ENCODE results near the gene TANC1. TPM values are rescaled to one million over a fixed set of nuclear protein-coding genes. Genes with fewer than 3 reads are reported as not detected.
A peak's percentile ranks its signal among the peaks of the same experiment; 100 is the strongest.

Gene TANC1
- total RNA-seq, 5 donors from 2014 or later (not counting 1 experiment from before 2014, with no cell fraction given), result 0.26 to 0.61 (median 0.50) TPM

DNA sequence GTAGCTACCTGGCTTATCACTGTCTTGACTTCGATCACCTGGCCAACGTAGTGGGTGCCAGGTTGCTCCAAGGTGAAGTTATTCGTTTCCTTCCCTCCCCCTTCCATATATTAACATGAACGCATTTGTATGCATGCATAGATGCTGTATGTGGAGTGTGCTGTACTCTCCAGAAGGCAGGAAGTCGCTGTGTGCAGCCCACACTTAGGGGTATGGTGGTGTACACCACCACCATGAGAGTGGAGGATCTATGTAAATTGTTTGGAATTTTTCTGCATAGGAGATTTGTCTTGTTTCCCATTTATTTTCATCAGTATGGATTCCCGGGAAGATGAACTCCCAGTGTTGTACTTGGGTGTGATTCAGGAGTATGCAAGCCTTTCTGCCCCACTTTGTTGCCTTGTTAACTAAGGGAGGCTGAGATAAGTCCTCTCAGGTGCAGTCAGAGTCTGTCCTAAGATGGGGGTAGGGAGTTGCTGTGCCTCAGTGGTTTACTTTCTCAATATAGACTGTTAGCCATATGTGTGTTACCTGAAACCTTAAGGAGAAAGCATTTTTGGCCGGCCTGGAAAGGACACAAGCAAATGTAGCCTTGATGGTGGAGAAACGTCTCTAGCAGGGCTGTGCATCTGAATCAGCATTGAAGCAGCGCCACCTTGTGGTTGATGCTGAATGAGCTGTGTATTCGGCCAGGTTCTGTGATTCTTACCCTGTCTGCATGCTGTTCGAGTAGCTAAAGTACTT lies 149.8 kb downstream of the TANC1 start:
- H3K27me3 ChIP-seq (replicated peaks in 1 of 2; ENCODE audit: control insufficient read depth in 2 of 2, extremely low read depth in 1 of 2, insufficient read depth in 2 of 2, low read length in 1 of 2), result no peaks in the 10 kb centered on the region
- WGBS (ENCODE audit: insufficient coverage), result 25% methylated on average over 2 of the region's 11 CpGs
- peaks cover 4 to 8% (median 7%) of the 10 kb centered on the region in 3 donors for H3K4me1 Mint-ChIP-seq
- no peak overlapping the region for H3K4me3 ChIP-seq (ENCODE audit: control insufficient read depth in 1 of 2, extremely low read depth in 1 of 2, low read length in 1 of 2)
- POLR2A ChIA-PET, result interaction anchor here in 1 of 2 donors (0.6 kb wide), 1 partner anchor 904 kb away, joined by 6 read pairs; no protein-coding TSS in a partner anchor
- CTCF ChIA-PET, result interaction anchor here (0.5 to 4.5 kb wide), 55 partner anchors 9 to 1234 kb away, joined by 3 to 65 read pairs (median 4); no protein-coding TSS in a partner anchor
- peaks cover 2% of the 10 kb centered on the region for H3K9me3 ChIP-seq
- H3K36me3 ChIP-seq (ENCODE audit: control insufficient read depth in 2 of 2, extremely low read depth in 1 of 2, insufficient read depth in 1 of 2, low read length in 1 of 2), result no peaks in the 10 kb centered on the region
- H3K9me3 Mint-ChIP-seq, result no peaks in the 10 kb centered on the region
- no peaks in the 10 kb centered on the region for H3K27me3 Mint-ChIP-seq
- H3K27ac Mint-ChIP-seq, result no peak overlapping the region
- peaks cover 0 to 4% of the 10 kb centered on the region in 2 experiments for H3K4me1 ChIP-seq (ENCODE audit: control insufficient read depth in 1 of 2, extremely low read depth in 1 of 2, insufficient read depth in 2 of 2, low read length in 2 of 2)
- DNase-seq (peak; percentile 39 to 87 (median 71)), ATAC-seq (replicated peaks in 1 of 4) (peak; percentile 73 to 91 (median 83))
- H3K27ac ChIP-seq (ENCODE audit: low read length), result no peak overlapping the region
- no peak overlapping the region for H3K4me3 Mint-ChIP-seq
- H3K36me3 Mint-ChIP-seq, result no peaks in the 10 kb centered on the region

DNA sequence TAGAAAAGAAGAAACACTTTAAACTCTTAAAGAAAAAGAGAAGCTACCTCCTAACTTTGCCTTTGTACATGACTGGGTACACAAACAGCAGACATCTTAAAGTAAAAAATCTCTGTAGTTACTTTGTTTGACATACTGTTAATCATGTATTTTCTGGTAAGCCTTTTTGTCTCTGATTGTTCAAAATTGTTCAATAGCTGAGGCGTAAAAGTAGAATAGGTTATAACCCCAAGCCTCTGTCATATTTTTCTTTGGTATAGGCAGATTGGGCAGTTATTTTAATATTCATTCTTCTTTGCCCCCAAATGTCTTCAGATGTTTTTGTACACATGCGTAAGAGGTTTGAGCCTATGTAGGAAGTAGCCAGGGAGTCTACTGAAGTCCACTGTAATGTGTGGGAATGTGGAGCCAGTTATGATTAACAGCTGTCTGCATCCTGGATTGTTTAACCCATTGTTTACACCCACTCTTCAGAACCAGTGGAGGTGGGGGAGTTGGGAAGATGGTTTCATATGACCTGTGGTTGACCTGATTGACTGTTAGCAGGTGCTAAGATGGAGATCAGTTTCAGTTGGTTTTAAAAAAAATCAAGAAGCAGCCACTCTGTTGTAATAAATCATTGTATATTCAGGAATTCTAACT lies 150.5 kb downstream of the TANC1 start:
- Mint-ChIP-seq H3K9me3 (no peaks in the 10 kb centered on the region), H3K4me3 (no peak overlapping the region), H3K27me3 (no peaks in the 10 kb centered on the region), H3K4me1 (peaks cover 8 to 12% (median 11%) of the 10 kb centered on the region in 3 donors), H3K36me3 (no peaks in the 10 kb centered on the region), H3K27ac (no peak overlapping the region)
- ChIA-PET POLR2A (interaction anchor here in 1 of 2 donors (0.6 kb wide), 1 partner anchor 32 kb away, joined by 4 read pairs; no protein-coding TSS in a partner anchor), CTCF (interaction anchor here (0.5 to 4.5 kb wide), 44 partner anchors 8 to 1095 kb away, joined by 3 to 65 read pairs (median 4); no protein-coding TSS in a partner anchor)
- Histone ChIP-seq H3K4me3 (ENCODE audit: control insufficient read depth in 1 of 2, extremely low read depth in 1 of 2, low read length in 1 of 2) (no peak overlapping the region), H3K4me1 (ENCODE audit: control insufficient read depth in 1 of 2, extremely low read depth in 1 of 2, insufficient read depth in 2 of 2, low read length in 2 of 2) (peaks cover 0 to 8% of the 10 kb centered on the region in 2 experiments), H3K36me3 (ENCODE audit: control insufficient read depth in 2 of 2, extremely low read depth in 1 of 2, insufficient read depth in 1 of 2, low read length in 1 of 2) (no peaks in the 10 kb centered on the region), H3K27ac (ENCODE audit: low read length) (no peak overlapping the region), H3K27me3 (replicated peaks in 1 of 2; ENCODE audit: control insufficient read depth in 2 of 2, extremely low read depth in 1 of 2, insufficient read depth in 2 of 2, low read length in 1 of 2) (no peaks in the 10 kb centered on the region), H3K9me3 (peaks cover 2% of the 10 kb centered on the region)
- DNase-seq (no peak), ATAC-seq (replicated peaks in 1 of 4) (no peak)
- WGBS (ENCODE audit: insufficient coverage), result no CpG with 5 or more reads among the region's 2 CpGs

DNA sequence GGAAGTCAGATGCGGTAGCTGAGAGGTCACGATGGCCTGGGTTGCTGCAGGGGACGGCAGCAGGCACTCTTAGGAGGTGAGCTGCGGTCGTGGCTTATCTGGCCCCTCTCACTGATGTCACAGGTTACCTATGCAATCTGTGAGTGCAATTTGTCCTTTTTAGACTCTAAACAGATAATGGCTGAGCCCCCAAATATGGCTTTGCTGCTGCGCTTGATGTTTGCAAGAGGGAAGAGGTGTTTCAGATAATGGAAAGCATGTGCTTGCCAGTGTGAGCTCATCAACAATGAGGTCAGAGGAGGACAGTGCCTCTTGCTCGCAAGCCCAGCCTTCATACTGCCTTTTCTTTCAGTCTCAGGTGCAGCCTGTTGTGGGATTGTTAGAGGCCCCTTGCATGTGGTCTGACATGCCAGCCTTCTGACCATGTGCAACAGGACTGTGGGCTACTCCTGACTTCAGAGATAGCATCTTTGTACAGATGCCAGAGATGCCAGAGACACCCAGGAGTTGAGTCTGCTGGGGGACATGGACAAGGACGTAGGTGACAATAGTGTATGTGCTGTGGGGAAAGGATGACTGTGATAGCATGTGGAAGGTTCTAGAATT lies 151.3 kb downstream of the TANC1 start:
- Mint-ChIP-seq H3K4me1 (peaks cover 16 to 20% (median 18%) of the 10 kb centered on the region in 3 donors), H3K9me3 (no peaks in the 10 kb centered on the region), H3K27ac (no peak overlapping the region), H3K27me3 (no peaks in the 10 kb centered on the region), H3K36me3 (no peaks in the 10 kb centered on the region), H3K4me3 (no peak overlapping the region)
- ChIA-PET POLR2A (no interaction called here), CTCF (interaction anchor here (0.5 to 4.5 kb wide), 14 partner anchors 11 to 1874 kb away, joined by 3 to 65 read pairs (median 5); no protein-coding TSS in a partner anchor)
- ATAC-seq (replicated peaks in 1 of 4) (no peak), DNase-seq (no peak)
- Histone ChIP-seq H3K36me3 (ENCODE audit: control insufficient read depth in 2 of 2, extremely low read depth in 1 of 2, insufficient read depth in 1 of 2, low read length in 1 of 2) (no peaks in the 10 kb centered on the region), H3K4me1 (ENCODE audit: control insufficient read depth in 1 of 2, extremely low read depth in 1 of 2, insufficient read depth in 2 of 2, low read length in 2 of 2) (peaks cover 5 to 16% of the 10 kb centered on the region in 2 experiments), H3K4me3 (ENCODE audit: control insufficient read depth in 1 of 2, extremely low read depth in 1 of 2, low read length in 1 of 2) (no peak overlapping the region), H3K27me3 (replicated peaks in 1 of 2; ENCODE audit: control insufficient read depth in 2 of 2, extremely low read depth in 1 of 2, insufficient read depth in 2 of 2, low read length in 1 of 2) (no peaks in the 10 kb centered on the region), H3K27ac (ENCODE audit: low read length) (no peak overlapping the region), H3K9me3 (peaks cover 2% of the 10 kb centered on the region)
- WGBS (ENCODE audit: insufficient coverage), result 55% methylated on average over 5 of the region's 8 CpGs

DNA sequence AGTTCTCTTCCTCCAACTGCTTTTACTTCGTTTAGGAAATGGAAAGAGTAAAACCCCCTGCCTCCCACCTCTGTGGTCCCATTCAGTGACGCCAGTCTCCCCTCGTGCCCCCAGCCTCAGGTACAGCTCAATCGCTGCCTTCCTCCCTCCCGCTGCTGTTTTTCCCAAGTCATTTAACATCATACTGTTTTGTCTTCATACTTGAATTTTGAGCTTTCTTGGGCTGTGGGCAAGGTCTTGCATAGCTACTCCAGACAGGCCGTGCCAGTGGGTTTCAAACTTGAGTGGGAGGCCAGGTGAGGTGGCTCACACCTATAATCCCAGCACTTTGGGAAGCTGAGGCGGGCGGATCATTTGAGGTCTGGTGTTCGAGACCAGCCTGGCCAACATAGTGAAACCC lies 155.3 kb downstream of the TANC1 start:
- DNase-seq, result no peak
- no peaks in the 10 kb centered on the region for H3K27me3 Mint-ChIP-seq
- no peaks in the 10 kb centered on the region for H3K9me3 ChIP-seq
- H3K9me3 Mint-ChIP-seq, result no peaks in the 10 kb centered on the region
- ChIA-PET CTCF (interaction anchor here in 1 of 2 donors (1.4 kb wide), 1 partner anchor 91 kb away, joined by 4 read pairs; no protein-coding TSS in a partner anchor), POLR2A (interaction anchor here in 1 of 2 donors (0.6 kb wide), 1 partner anchor 1196 kb away, joined by 8 read pairs; no protein-coding TSS in a partner anchor)
- peak overlapping the region; percentile 7 to 88 for H3K27ac Mint-ChIP-seq
- peak overlapping the region in 1 of 3 donors; percentile 39 for H3K4me3 Mint-ChIP-seq
- no peak overlapping the region for H3K4me3 ChIP-seq (ENCODE audit: control insufficient read depth in 1 of 2, extremely low read depth in 1 of 2, low read length in 1 of 2)
- H3K4me1 ChIP-seq (ENCODE audit: control insufficient read depth in 1 of 2, extremely low read depth in 1 of 2, insufficient read depth in 2 of 2, low read length in 2 of 2), result peaks cover 11 to 17% of the 10 kb centered on the region in 2 experiments
- H3K27me3 ChIP-seq (replicated peaks in 1 of 2; ENCODE audit: control insufficient read depth in 2 of 2, extremely low read depth in 1 of 2, insufficient read depth in 2 of 2, low read length in 1 of 2), result no peaks in the 10 kb centered on the region
- no peaks in the 10 kb centered on the region for H3K36me3 ChIP-seq (ENCODE audit: control insufficient read depth in 2 of 2, extremely low read depth in 1 of 2, insufficient read depth in 1 of 2, low read length in 1 of 2)
- H3K27ac ChIP-seq (ENCODE audit: low read length), result no peak overlapping the region
- H3K4me1 Mint-ChIP-seq, result peaks cover 17 to 25% (median 20%) of the 10 kb centered on the region in 3 donors
- no peak for ATAC-seq (replicated peaks in 1 of 4)
- no peaks in the 10 kb centered on the region for H3K36me3 Mint-ChIP-seq
- 86% methylated on average over 3 of the region's 9 CpGs for WGBS (ENCODE audit: insufficient coverage)

DNA sequence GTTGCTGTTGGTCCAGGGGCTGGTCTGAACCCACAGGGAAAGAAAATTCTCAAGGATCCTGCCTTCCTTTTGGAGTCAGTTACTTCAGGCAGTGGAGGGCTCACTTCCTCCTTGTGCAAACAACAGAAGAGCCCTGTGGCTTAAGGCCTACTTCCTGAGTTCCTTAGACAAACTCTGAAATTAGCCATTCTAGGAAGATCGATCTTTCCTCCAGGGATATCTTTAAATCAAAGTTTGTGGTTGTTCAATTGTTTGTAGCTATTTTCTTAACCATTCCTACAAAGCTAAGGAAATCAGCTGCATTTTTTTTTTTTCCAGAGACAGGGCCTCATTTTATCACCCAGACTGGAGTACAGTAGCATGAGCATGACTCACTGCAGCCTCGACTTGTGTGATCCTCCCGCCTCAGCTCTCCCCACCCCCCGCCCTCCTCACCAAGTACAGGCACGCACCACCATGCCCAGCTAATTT lies 156.0 kb downstream of the TANC1 start:
- Histone ChIP-seq H3K27me3 (replicated peaks in 1 of 2; ENCODE audit: control insufficient read depth in 2 of 2, extremely low read depth in 1 of 2, insufficient read depth in 2 of 2, low read length in 1 of 2) (no peaks in the 10 kb centered on the region), H3K4me1 (ENCODE audit: control insufficient read depth in 1 of 2, extremely low read depth in 1 of 2, insufficient read depth in 2 of 2, low read length in 2 of 2) (peaks cover 13 to 17% of the 10 kb centered on the region in 2 experiments), H3K36me3 (ENCODE audit: control insufficient read depth in 2 of 2, extremely low read depth in 1 of 2, insufficient read depth in 1 of 2, low read length in 1 of 2) (no peaks in the 10 kb centered on the region), H3K4me3 (ENCODE audit: control insufficient read depth in 1 of 2, extremely low read depth in 1 of 2, low read length in 1 of 2) (no peak overlapping the region), H3K9me3 (no peaks in the 10 kb centered on the region), H3K27ac (ENCODE audit: low read length) (peak overlapping the region; percentile 61)
- ChIA-PET POLR2A (interaction anchor here (0.6 to 0.7 kb wide), 2 partner anchors 10 to 891 kb away, joined by 3 read pairs; no protein-coding TSS in a partner anchor), CTCF (interaction anchor here (0.6 to 1.0 kb wide), 4 partner anchors 11 to 163 kb away, joined by 3 to 4 read pairs (median 3); no protein-coding TSS in a partner anchor)
- DNase-seq (peak in 3 of 35 experiments; percentile 7 to 32 (median 28)), ATAC-seq (replicated peaks in 1 of 4) (peak; percentile 57 to 86 (median 78))
- no CpG with 5 or more reads among the region's 5 CpGs for WGBS (ENCODE audit: insufficient coverage)
- H3K9me3 Mint-ChIP-seq, result no peaks in the 10 kb centered on the region
- no peaks in the 10 kb centered on the region for H3K36me3 Mint-ChIP-seq
- H3K4me1 Mint-ChIP-seq, result peaks cover 20 to 28% (median 24%) of the 10 kb centered on the region in 3 donors
- peak overlapping the region in 1 of 3 donors; percentile 39 for H3K4me3 Mint-ChIP-seq
- H3K27ac Mint-ChIP-seq, result peak overlapping the region; percentile 75 to 88
- H3K27me3 Mint-ChIP-seq, result no peaks in the 10 kb centered on the region

Measured in T-cell (primary cell).